ENCODE measurements around the gene CDC42SE2. TPM values are rescaled to one million over a fixed set of nuclear protein-coding genes. Genes with fewer than 3 reads are reported as not detected.
"Not testable (repeated sequence)": the region's sequence is repeated elsewhere in the genome, so short reads cannot be mapped to it uniquely, and the experiment has no call there.

CDC42SE2 gene
- total and polyA plus RNA-seq, 5 donors from 2014 or later = 241 to 429 (median 379) TPM

GRCh38 chr5:131322926-131323325 is 59.1 kb downstream of the CDC42SE2 start:
- H3K27me3 Mint-ChIP-seq = no peaks in the 10 kb centered on the region
- Histone ChIP-seq H3K4me3 (ENCODE audit: low read depth, low read length) (peak overlapping the region; percentile 64), H3K27ac (ENCODE audit: insufficient read depth, low read length, poor library complexity, severe bottlenecking) (peak overlapping the region; percentile 48), H3K4me1 (ENCODE audit: control insufficient read depth, insufficient read depth, low read length, poor library complexity, severe bottlenecking) (peaks cover 53% of the 10 kb centered on the region), H3K36me3 (ENCODE audit: control insufficient read depth, insufficient read depth, low read length) (peaks cover 34% of the 10 kb centered on the region), H3K27me3 (ENCODE audit: control insufficient read depth, insufficient read depth, low read length) (no peaks in the 10 kb centered on the region), H3K9me3 (ENCODE audit: control insufficient read depth in 2 of 2, low read length in 2 of 2) (no peaks in the 10 kb centered on the region)
- peaks cover 57 to 77% (median 68%) of the 10 kb centered on the region in 4 donors for H3K4me1 Mint-ChIP-seq
- no peak for ATAC-seq (ENCODE audit: low read depth in 2 of 2)
- H3K4me3 Mint-ChIP-seq = peak overlapping the region; percentile 52 to 76 (median 70)
- peak overlapping the region; percentile 72 to 82 (median 78) for H3K27ac Mint-ChIP-seq
- H3K9me3 Mint-ChIP-seq = peaks cover 0 to 3% (median 0%) of the 10 kb centered on the region in 7 donors
- no peak for DNase-seq
- H3K36me3 Mint-ChIP-seq = peaks cover 36% of the 10 kb centered on the region

- H3K27ac ChIP-seq (ENCODE audit: insufficient read depth, low read length, poor library complexity, severe bottlenecking) = peak overlapping the region; percentile 48
- no peaks in the 10 kb centered on the region for H3K9me3 ChIP-seq (ENCODE audit: control insufficient read depth in 2 of 2, low read length in 2 of 2)
- DNase-seq (no peak), ATAC-seq (ENCODE audit: low read depth in 2 of 2) (no peak)
- peak overlapping the region in 2 of 4 donors; percentile 7 to 57 for H3K4me3 Mint-ChIP-seq
- peaks cover 58 to 81% (median 72%) of the 10 kb centered on the region in 4 donors for H3K4me1 Mint-ChIP-seq
- no peaks in the 10 kb centered on the region for H3K27me3 Mint-ChIP-seq
- peak overlapping the region; percentile 39 for H3K4me3 ChIP-seq (ENCODE audit: low read depth, low read length)
- H3K27me3 ChIP-seq (ENCODE audit: control insufficient read depth, insufficient read depth, low read length) = no peaks in the 10 kb centered on the region
- peak overlapping the region in 1 of 3 donors; percentile 47 for H3K27ac Mint-ChIP-seq
- peaks cover 34% of the 10 kb centered on the region for H3K36me3 Mint-ChIP-seq
- H3K4me1 ChIP-seq (ENCODE audit: control insufficient read depth, insufficient read depth, low read length, poor library complexity, severe bottlenecking) = peaks cover 57% of the 10 kb centered on the region
- peaks cover 34% of the 10 kb centered on the region for H3K36me3 ChIP-seq (ENCODE audit: control insufficient read depth, insufficient read depth, low read length)
- peaks cover 0 to 3% (median 0%) of the 10 kb centered on the region in 7 donors for H3K9me3 Mint-ChIP-seq
These were observed 59.5 kb downstream of the CDC42SE2 start for GRCh38 chr5:131323378-131323777.

- Mint-ChIP-seq H3K27ac (peak overlapping the region in 2 of 3 donors; percentile 15 to 62), H3K27me3 (no peaks in the 10 kb centered on the region), H3K4me1 (peaks cover 62 to 87% (median 79%) of the 10 kb centered on the region in 4 donors), H3K9me3 (peaks cover 0 to 3% (median 0%) of the 10 kb centered on the region in 7 donors), H3K4me3 (peak overlapping the region in 3 of 4 donors; percentile 17 to 50 (median 36)), H3K36me3 (peaks cover 39% of the 10 kb centered on the region)
- Histone ChIP-seq H3K9me3 (ENCODE audit: control insufficient read depth in 2 of 2, low read length in 2 of 2) (no peaks in the 10 kb centered on the region), H3K36me3 (ENCODE audit: control insufficient read depth, insufficient read depth, low read length) (peaks cover 33% of the 10 kb centered on the region), H3K4me3 (ENCODE audit: low read depth, low read length) (peak overlapping the region; percentile 39), H3K27ac (ENCODE audit: insufficient read depth, low read length, poor library complexity, severe bottlenecking) (no peak overlapping the region), H3K27me3 (ENCODE audit: control insufficient read depth, insufficient read depth, low read length) (no peaks in the 10 kb centered on the region), H3K4me1 (ENCODE audit: control insufficient read depth, insufficient read depth, low read length, poor library complexity, severe bottlenecking) (peaks cover 63% of the 10 kb centered on the region)
- ATAC-seq (ENCODE audit: low read depth in 2 of 2) = no peak
- no peak for DNase-seq
These were observed 60.5 kb downstream of the CDC42SE2 start for GRCh38 chr5:131324303-131324702.

GRCh38 chr5:131328536-131329285 is 64.9 kb downstream of the CDC42SE2 start:
- Histone ChIP-seq H3K4me3 (ENCODE audit: low read depth, low read length) (peak overlapping the region; percentile 21), H3K9me3 (ENCODE audit: control insufficient read depth in 2 of 2, low read length in 2 of 2) (no peaks in the 10 kb centered on the region), H3K27ac (ENCODE audit: insufficient read depth, low read length, poor library complexity, severe bottlenecking) (peak overlapping the region; percentile 28), H3K27me3 (ENCODE audit: control insufficient read depth, insufficient read depth, low read length) (no peaks in the 10 kb centered on the region), H3K4me1 (ENCODE audit: control insufficient read depth, insufficient read depth, low read length, poor library complexity, severe bottlenecking) (peaks cover 46% of the 10 kb centered on the region), H3K36me3 (ENCODE audit: control insufficient read depth, insufficient read depth, low read length) (peaks cover 29% of the 10 kb centered on the region)
- ATAC-seq (ENCODE audit: low read depth in 2 of 2) (no peak), DNase-seq (no peak)
- H3K4me1 Mint-ChIP-seq = peaks cover 47 to 89% (median 70%) of the 10 kb centered on the region in 4 donors
- H3K27me3 Mint-ChIP-seq = peaks cover 5% of the 10 kb centered on the region
- peaks cover 24% of the 10 kb centered on the region for H3K36me3 Mint-ChIP-seq
- peak overlapping the region in 3 of 4 donors; percentile 19 to 62 (median 33) for H3K4me3 Mint-ChIP-seq
- H3K27ac Mint-ChIP-seq = peak overlapping the region; percentile 56 to 75 (median 68)
- H3K9me3 Mint-ChIP-seq = peaks cover 0 to 5% (median 0%) of the 10 kb centered on the region in 7 donors

DNA sequence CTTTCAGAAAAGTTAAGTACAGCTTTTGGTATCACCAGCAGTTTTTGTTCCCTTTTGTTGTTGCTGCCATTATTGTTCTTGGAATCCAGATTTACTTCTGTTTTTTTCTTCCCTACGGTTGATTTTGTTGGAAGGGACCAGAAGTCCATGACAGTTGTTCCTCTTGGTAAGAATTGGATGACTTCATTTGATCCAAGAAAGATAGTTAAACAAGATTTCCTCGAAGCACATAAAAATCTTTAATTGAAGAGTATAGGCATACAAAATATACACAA is 65.4 kb downstream of the CDC42SE2 start:
- peaks cover 44 to 89% (median 67%) of the 10 kb centered on the region in 4 donors for H3K4me1 Mint-ChIP-seq
- peaks cover 28% of the 10 kb centered on the region for H3K36me3 Mint-ChIP-seq
- Histone ChIP-seq H3K9me3 (ENCODE audit: control insufficient read depth in 2 of 2, low read length in 2 of 2) (no peaks in the 10 kb centered on the region), H3K36me3 (ENCODE audit: control insufficient read depth, insufficient read depth, low read length) (peaks cover 28% of the 10 kb centered on the region), H3K4me1 (ENCODE audit: control insufficient read depth, insufficient read depth, low read length, poor library complexity, severe bottlenecking) (peaks cover 42% of the 10 kb centered on the region), H3K27me3 (ENCODE audit: control insufficient read depth, insufficient read depth, low read length) (no peaks in the 10 kb centered on the region), H3K4me3 (ENCODE audit: low read depth, low read length) (no peak overlapping the region), H3K27ac (ENCODE audit: insufficient read depth, low read length, poor library complexity, severe bottlenecking) (peak overlapping the region; percentile 28)
- ATAC-seq (ENCODE audit: low read depth in 2 of 2) (no peak), DNase-seq (no peak)
- peak overlapping the region in 3 of 4 donors; percentile 19 to 41 (median 33) for H3K4me3 Mint-ChIP-seq
- H3K27ac Mint-ChIP-seq = peak overlapping the region in 2 of 3 donors; percentile 56 to 75
- H3K9me3 Mint-ChIP-seq = peaks cover 0 to 5% (median 0%) of the 10 kb centered on the region in 7 donors
- H3K27me3 Mint-ChIP-seq = peaks cover 5% of the 10 kb centered on the region

DNA sequence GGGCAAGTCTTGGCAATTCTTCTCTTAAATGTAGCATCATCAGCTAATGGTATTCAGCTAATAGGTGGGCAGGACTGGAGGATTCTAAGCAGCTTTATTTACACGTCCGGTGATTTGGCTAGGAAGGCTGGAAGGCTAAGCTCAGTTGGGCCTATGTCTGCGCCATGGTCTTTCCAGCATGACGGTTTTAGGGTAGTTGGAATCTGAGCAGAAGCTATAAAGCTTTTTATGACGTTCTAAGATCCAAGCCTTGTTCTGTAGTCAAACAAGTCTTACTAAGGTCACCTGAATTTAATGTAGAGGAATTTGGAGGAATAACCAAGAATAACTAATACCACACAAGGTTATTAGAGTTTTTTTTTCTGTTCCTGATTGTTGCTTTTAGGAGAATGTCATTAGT is 66.2 kb downstream of the CDC42SE2 start:
- Mint-ChIP-seq H3K4me3 (peak overlapping the region in 2 of 4 donors; percentile 21 to 25), H3K9me3 (peaks cover 0 to 5% (median 0%) of the 10 kb centered on the region in 7 donors), H3K36me3 (peaks cover 29% of the 10 kb centered on the region), H3K27ac (peak overlapping the region in 1 of 3 donors; percentile 22), H3K27me3 (peaks cover 5% of the 10 kb centered on the region), H3K4me1 (peaks cover 45 to 90% (median 67%) of the 10 kb centered on the region in 4 donors)
- peaks cover 37% of the 10 kb centered on the region for H3K4me1 ChIP-seq (ENCODE audit: control insufficient read depth, insufficient read depth, low read length, poor library complexity, severe bottlenecking)
- ATAC-seq (ENCODE audit: low read depth in 2 of 2) (no peak), DNase-seq (no peak)
- no peaks in the 10 kb centered on the region for H3K27me3 ChIP-seq (ENCODE audit: control insufficient read depth, insufficient read depth, low read length)
- H3K27ac ChIP-seq (ENCODE audit: insufficient read depth, low read length, poor library complexity, severe bottlenecking) = peak overlapping the region; percentile 5
- H3K9me3 ChIP-seq (ENCODE audit: control insufficient read depth in 2 of 2, low read length in 2 of 2) = no peaks in the 10 kb centered on the region
- no peak overlapping the region for H3K4me3 ChIP-seq (ENCODE audit: low read depth, low read length)
- H3K36me3 ChIP-seq (ENCODE audit: control insufficient read depth, insufficient read depth, low read length) = peaks cover 28% of the 10 kb centered on the region

DNA sequence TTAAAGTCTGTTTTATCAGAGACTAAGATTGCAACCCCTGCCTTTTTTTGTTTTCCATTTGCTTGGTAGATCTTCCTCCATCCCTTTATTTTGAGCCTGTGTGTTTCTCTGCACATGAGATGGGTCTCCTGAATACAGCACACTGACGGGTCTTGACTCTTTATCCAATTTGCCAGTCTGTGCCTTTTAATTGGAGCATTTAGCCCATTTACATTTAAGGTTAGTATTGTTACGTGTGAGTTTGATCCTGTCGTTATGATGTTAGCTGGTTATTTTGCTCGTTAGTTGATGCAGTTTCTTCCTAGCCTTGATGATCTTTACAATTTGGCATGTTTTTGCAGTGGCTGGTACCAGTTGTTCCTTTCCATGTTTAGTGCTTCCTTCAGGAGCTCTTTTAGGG is 71.9 kb downstream of the CDC42SE2 start:
- H3K4me3 Mint-ChIP-seq = peak overlapping the region in 3 of 4 donors; percentile 56 to 80 (median 77)
- peaks cover 14% of the 10 kb centered on the region for H3K4me1 ChIP-seq (ENCODE audit: control insufficient read depth, insufficient read depth, low read length, poor library complexity, severe bottlenecking)
- peak overlapping the region in 2 of 3 donors; percentile 55 to 79 for H3K27ac Mint-ChIP-seq
- not testable (repeated sequence) for H3K27ac ChIP-seq (ENCODE audit: insufficient read depth, low read length, poor library complexity, severe bottlenecking); H3K9me3 ChIP-seq (ENCODE audit: control insufficient read depth in 2 of 2, low read length in 2 of 2); H3K27me3 Mint-ChIP-seq; H3K9me3 Mint-ChIP-seq; ATAC-seq (ENCODE audit: low read depth in 2 of 2); H3K4me3 ChIP-seq (ENCODE audit: low read depth, low read length); H3K27me3 ChIP-seq (ENCODE audit: control insufficient read depth, insufficient read depth, low read length); H3K36me3 ChIP-seq (ENCODE audit: control insufficient read depth, insufficient read depth, low read length); DNase-seq
- H3K4me1 Mint-ChIP-seq = peaks cover 38 to 87% (median 58%) of the 10 kb centered on the region in 4 donors
- H3K36me3 Mint-ChIP-seq = peaks cover 36% of the 10 kb centered on the region
